HG03460 (cell line): ENCODE data around the gene MRGPRX3.

Experiments
- ATAC-seq: cut with Tn5 transposase; IDR thresholded peaks from one replicate; pipeline ENCODE4 v1.9.1; 2021; ENCODE audit not compliant: unreplicated experiment

Gene MRGPRX3

DNA sequence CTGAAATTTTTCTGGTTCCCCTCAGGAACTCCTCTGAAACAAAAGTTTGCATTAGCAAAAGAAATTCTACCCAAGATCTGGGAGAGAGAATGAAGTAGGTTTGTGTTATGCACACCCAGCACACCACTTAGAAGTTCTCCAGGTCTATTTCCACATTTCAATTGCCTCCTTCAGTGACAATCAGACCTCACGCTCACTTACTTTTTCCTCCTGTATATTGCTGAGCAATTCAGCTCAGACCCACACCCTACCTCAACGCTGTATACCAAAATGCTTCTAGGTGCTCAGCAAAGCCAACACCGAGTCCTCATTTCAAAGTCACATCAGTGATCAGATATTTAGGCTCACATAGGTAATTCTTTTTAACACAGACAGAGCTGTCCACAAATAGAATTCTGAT is 19.2 kb downstream of the MRGPRX3 start:
- no peak for ATAC-seq

GRCh38 chr11:18168372-18168771 is 36.0 kb downstream of the MRGPRX3 start:
- no peak for ATAC-seq

DNA sequence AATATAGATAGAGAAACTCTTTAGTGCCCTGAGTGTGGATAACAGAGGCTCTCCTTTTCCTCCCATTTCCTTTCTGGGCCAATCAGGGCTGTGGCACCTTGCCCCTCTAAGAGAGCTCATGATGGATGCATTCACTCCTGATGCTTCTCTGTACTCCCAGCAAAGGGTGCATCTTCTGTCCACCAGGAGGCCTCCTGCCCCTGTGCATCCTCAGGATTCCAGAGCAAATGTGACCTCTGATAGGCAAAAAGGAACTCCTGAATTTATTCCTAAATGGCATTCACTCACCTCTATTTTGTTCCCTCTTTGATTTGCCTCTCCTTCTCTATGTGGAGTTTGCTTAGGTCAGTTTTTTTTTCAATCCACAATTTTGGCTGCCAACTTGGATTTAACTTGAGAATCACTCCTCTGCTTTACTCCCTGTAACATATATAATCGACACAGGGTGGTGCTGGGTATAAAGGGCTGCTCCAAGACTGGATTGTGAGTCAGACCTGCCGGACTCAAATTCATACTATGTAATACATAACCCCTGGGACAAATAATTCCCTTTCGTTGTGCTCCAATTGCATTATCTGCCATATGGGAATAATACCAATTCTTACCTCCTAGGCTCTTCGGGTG is 39.1 kb downstream of the MRGPRX3 start:
- ATAC-seq, result no peak

- no peak for ATAC-seq
Measured at GRCh38 chr11:18172666-18173065, 40.3 kb downstream of the MRGPRX3 start, which contains the start of gene MRGPRX4. Gene MRGPRX4, plus strand, starts transcription at chr11:18172837. Its CDS starts 420 bp downstream, at chr11:18173257.

DNA sequence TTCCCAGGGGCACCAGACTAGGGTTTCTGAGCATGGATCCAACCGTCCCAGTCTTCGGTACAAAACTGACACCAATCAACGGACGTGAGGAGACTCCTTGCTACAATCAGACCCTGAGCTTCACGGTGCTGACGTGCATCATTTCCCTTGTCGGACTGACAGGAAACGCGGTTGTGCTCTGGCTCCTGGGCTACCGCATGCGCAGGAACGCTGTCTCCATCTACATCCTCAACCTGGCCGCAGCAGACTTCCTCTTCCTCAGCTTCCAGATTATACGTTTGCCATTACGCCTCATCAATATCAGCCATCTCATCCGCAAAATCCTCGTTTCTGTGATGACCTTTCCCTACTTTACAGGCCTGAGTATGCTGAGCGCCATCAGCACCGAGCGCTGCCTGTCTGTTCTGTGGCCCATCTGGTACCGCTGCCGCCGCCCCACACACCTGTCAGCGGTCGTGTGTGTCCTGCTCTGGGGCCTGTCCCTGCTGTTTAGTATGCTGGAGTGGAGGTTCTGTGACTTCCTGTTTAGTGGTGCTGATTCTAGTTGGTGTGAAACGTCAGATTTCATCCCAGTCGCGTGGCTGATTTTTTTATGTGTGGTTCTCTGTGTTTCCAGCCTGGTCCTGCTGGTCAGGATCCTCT is 41.0 kb downstream of the MRGPRX3 start:
- no peak for ATAC-seq
